Endothelial cell of umbilical vein (primary cell): Measurements from ENCODE around the gene FTO. TPM values are rescaled to one million over a fixed set of nuclear protein-coding genes. Genes with fewer than 3 reads are reported as not detected.

Source experiments
- BruUV-seq: library from RNA; stranded (reverse); fragments of 400-500 nt; replicated peaks from 2 replicates; lab custom pipeline; 2021; lab: Mats Ljungman, UMichigan
- CTCF ChIA-PET: fragments of 300-600, 350-600 bp; sonication (Branson Sonifier 250); formaldehyde crosslinking; loops from one replicate; lab custom pipeline; 2021; ENCODE audit warnings: antibody characterized with exemption, inconsistent platforms; lab: Charles Lee
- POLR2A ChIA-PET: fragments of 300-600, 350-600 bp; sonication (Branson Sonifier 250); formaldehyde crosslinking; loops from one replicate; lab custom pipeline; 2021; ENCODE audit warnings: antibody characterized with exemption, inconsistent platforms; lab: Charles Lee
- DNase-seq: peaks from one replicate; pipeline ENCODE4 v3.0.0-alpha.2; 2011; ENCODE audit warnings: low read depth, low spot score
- FAIRE-seq: peaks from 2 replicates; lab custom pipeline; 2011; peaks lifted over from hg19 to GRCh38; lab: Jason Lieb, UNC
- H2AFZ ChIP-seq: 2 replicates; pipeline ENCODE4 v1.6.0; 2012; ENCODE audit warnings: low read depth, low read length, control low read depth, inconsistent platforms
- H3K27ac ChIP-seq: 2 replicates; pipeline ENCODE4 v1.5.1; 2011; ENCODE audit warnings: low read depth, mild to moderate bottlenecking, control low read depth, low read length, moderate library complexity; ENCODE audit not compliant: insufficient read depth
- H3K27me3 ChIP-seq, 2 experiments: 2 replicates each; pipeline versions ENCODE4 v1.6.0 to v1.6.1; 2011; ENCODE audit warnings: low read length in 2 of 2, mixed read lengths in 1 of 2; ENCODE audit not compliant: control insufficient read depth in 2 of 2, insufficient read depth in 2 of 2
- H3K36me3 ChIP-seq, 2 experiments: 2 replicates in 1 of 2; 3 replicates in 1 of 2; pipeline ENCODE4 v1.5.1; 2011; ENCODE audit warnings: low read length in 2 of 2, mild to moderate bottlenecking in 1 of 2, moderate library complexity in 1 of 2; ENCODE audit not compliant: control insufficient read depth in 2 of 2, insufficient read depth in 2 of 2; ENCODE audit errors: extremely low read depth in 1 of 2
- H3K4me1 ChIP-seq: 3 replicates; pipeline ENCODE4 v1.5.1; 2011; ENCODE audit warnings: mild to moderate bottlenecking, low read length; ENCODE audit not compliant: control insufficient read depth, insufficient read depth; ENCODE audit errors: extremely low read depth
- H3K4me2 ChIP-seq: 2 replicates; pipeline ENCODE4 v1.6.1; 2011; ENCODE audit warnings: low read length, control low read depth, mixed read lengths; ENCODE audit not compliant: insufficient read depth
- H3K4me3 ChIP-seq, 3 experiments: fragments of 200-600 bp in 1 of 3; sonication (generic), shearing (Covaris generic) in 1 of 3; replicated peaks in 1 of 3; 2 replicates each; pipeline ENCODE4 v1.5.1; 2011 to 2016; ENCODE audit warnings: control low read depth in 3 of 3, low read length in 3 of 3, mild to moderate bottlenecking in 2 of 3, inconsistent platforms in 1 of 3, low read depth in 1 of 3, moderate library complexity in 1 of 3; ENCODE audit not compliant: insufficient read depth in 1 of 3
- H3K79me2 ChIP-seq: 2 replicates; pipeline ENCODE4 v1.6.0; 2012; ENCODE audit warnings: low read length, inconsistent platforms; ENCODE audit not compliant: control insufficient read depth, insufficient read depth
- H3K9ac ChIP-seq: replicated peaks from 2 replicates; pipeline ENCODE3; 2011; ENCODE audit warnings: low read length, control low read depth; ENCODE audit not compliant: insufficient read depth; ENCODE audit errors: extremely low read depth
- H3K9me1 ChIP-seq: replicated peaks from 3 replicates; pipeline ENCODE4 v1.6.0; 2011; ENCODE audit warnings: mild to moderate bottlenecking, low read length; ENCODE audit not compliant: control insufficient read depth, insufficient read depth; ENCODE audit errors: extremely low read depth
- H3K9me3 ChIP-seq: replicated peaks from 2 replicates; pipeline ENCODE4 v1.5.1; 2012; ENCODE audit warnings: low read length, inconsistent platforms; ENCODE audit not compliant: control insufficient read depth, insufficient read depth
- H4K20me1 ChIP-seq: replicated peaks from 2 replicates; pipeline ENCODE3; 2011; ENCODE audit warnings: mild to moderate bottlenecking, low read length; ENCODE audit not compliant: control insufficient read depth, insufficient read depth; ENCODE audit errors: extremely low read depth
- GATA2 ChIP-seq: IDR thresholded peaks from 2 replicates; pipeline ENCODE4 v1.7.0; 2011; ENCODE audit warnings: low read depth, mild to moderate bottlenecking, moderate library complexity, mixed read lengths, low read length; ENCODE audit not compliant: insufficient read length, insufficient read depth
- POLR2AphosphoS5 ChIP-seq: IDR thresholded peaks from 2 replicates; pipeline ENCODE4 v1.6.1; 2012; ENCODE audit warnings: low read depth, mild to moderate bottlenecking, control low read depth, low read length, moderate library complexity; ENCODE audit not compliant: insufficient read depth
- dilution Hi-C: fragments of 300-500 bp; cut with MboI; formaldehyde crosslinking; loops from one replicate; pipeline ENCODE4 v1.15.0; 2019; ENCODE audit warnings: low sequenced_read_pairs; ENCODE audit not compliant: extremely low pct_ligation_motif_present
- intact Hi-C: fragments of 100-400 bp; cut with micrococcal nuclease; formaldehyde crosslinking; loops from one replicate; pipeline ENCODE4 v1.10.0; 2022
- polyA plus RNA-seq, 4 experiments: library from polyadenylated mRNA; depleted of rRNA in 3 of 4; stranded (reverse) in 3 of 4; unstranded in 1 of 4; fragments of >200 nt; gene quantifications; 2 replicates each; pipeline versions ENCODE4 v1.2.1 to v1.2.3, GENCODE V29; 2011 to 2012; ENCODE audit warnings: missing spikeins in 1 of 4
- total RNA-seq: library from RNA; stranded (reverse); gene quantifications from 2 replicates; pipeline ENCODE4 v1.2.3, GENCODE V29; 2021

The FTO gene
- total and polyA plus RNA-seq, 2 donors (not counting 3 experiments of a cell fraction or from before 2014, with no cell fraction given): 48.6 to 87.1 TPM

DNA sequence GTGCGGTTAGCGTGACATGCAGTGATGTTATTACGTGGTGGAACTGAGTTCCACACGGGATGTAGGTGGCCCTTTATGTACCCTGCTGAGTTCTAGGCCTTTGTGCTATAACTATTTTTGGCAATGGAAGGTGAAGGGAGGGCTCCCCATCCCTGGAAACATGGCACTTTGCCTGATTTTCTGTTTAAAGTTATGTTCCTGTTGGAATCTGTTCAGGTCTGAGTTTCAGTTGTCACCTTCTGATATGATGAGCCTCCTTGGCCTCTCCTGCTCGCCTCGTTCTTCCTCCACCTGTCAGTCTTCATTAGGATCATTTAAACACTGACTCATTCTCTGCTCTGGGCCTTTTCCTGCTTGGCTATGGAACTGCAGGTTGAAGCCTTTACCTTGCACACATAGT lies 200.6 kb downstream of the FTO start:
- no peak overlapping the region for H2AFZ ChIP-seq
- ChIA-PET CTCF (no interaction called here), POLR2A (no interaction called here)
- no peaks in the 10 kb centered on the region for H3K79me2 ChIP-seq
- H3K9ac ChIP-seq: no peak overlapping the region
- no peak for TF ChIP-seq POLR2AphosphoS5
- BruUV-seq: no TSS peak
- DNase-seq (no peak), FAIRE-seq (no peak)
- no peak overlapping the region for H3K4me3 ChIP-seq
- no peaks in the 10 kb centered on the region for H4K20me1 ChIP-seq
- intact Hi-C loops: no loop called here
- H3K9me3 ChIP-seq: no peaks in the 10 kb centered on the region
- no peaks in the 10 kb centered on the region for H3K4me1 ChIP-seq
- no peak overlapping the region for H3K4me2 ChIP-seq
- dilution Hi-C loops: no loop called here
- no peaks in the 10 kb centered on the region for H3K36me3 ChIP-seq
- H3K27me3 ChIP-seq: no peaks in the 10 kb centered on the region
- no peak overlapping the region for H3K27ac ChIP-seq
- no peaks in the 10 kb centered on the region for H3K9me1 ChIP-seq

DNA sequence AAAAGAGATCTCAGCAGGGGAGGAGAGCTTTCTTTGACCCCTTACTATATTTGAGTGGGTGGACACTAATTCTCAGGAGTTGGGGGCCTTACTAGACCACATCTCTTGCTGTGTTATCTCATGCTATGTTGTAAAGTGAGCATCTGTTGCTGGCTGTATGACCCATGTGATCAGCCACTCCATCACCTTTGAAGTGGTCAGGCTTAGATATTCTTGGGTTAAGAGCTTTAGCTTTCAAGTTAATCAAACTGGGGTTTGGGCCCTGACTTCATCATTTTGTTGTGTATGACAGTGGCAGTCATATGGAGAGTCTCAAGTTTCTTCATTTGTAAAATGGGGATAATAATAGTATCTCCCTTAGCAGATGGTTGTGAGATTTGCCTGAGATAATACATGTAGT lies 201.1 kb downstream of the FTO start:
- FAIRE-seq (no peak), DNase-seq (no peak)
- no peaks in the 10 kb centered on the region for H3K4me1 ChIP-seq
- H3K4me3 ChIP-seq: no peak overlapping the region
- TF ChIP-seq GATA2: no peak
- TF ChIP-seq POLR2AphosphoS5: no peak
- H3K9me3 ChIP-seq: no peaks in the 10 kb centered on the region
- H4K20me1 ChIP-seq: no peaks in the 10 kb centered on the region
- H3K27ac ChIP-seq: no peak overlapping the region
- intact Hi-C loops (no loop called here), dilution Hi-C loops (no loop called here)
- H2AFZ ChIP-seq: no peak overlapping the region
- CTCF ChIA-PET: no interaction called here
- no peaks in the 10 kb centered on the region for H3K79me2 ChIP-seq
- no peak overlapping the region for H3K9ac ChIP-seq
- no peak overlapping the region for H3K4me2 ChIP-seq
- BruUV-seq: no TSS peak
- no peaks in the 10 kb centered on the region for H3K27me3 ChIP-seq
- H3K9me1 ChIP-seq: no peaks in the 10 kb centered on the region
- H3K36me3 ChIP-seq: no peaks in the 10 kb centered on the region
- POLR2A ChIA-PET: no interaction called here
